Forelimb muscle (tissue), 1 donor: ENCODE results near the gene CAMSAP3. TPM values are rescaled to one million over a fixed set of nuclear protein-coding genes. Genes with fewer than 3 reads are reported as not detected.
"Not testable (repeated sequence)": the region's sequence is repeated elsewhere in the genome, so short reads cannot be mapped to it uniquely, and the experiment has no call there.

ENCODE experiments used
- DNase-seq: peaks from one replicate; pipeline ENCODE4 v3.0.0-alpha.2; 2013; ENCODE audit warnings: low read depth
- polyA plus RNA-seq: library from polyadenylated mRNA; unstranded; fragments of 120-200 nt; gene quantifications from one replicate; pipeline ENCODE4 v1.2.1, GENCODE V29; 2013; ENCODE audit not compliant: insufficient read length

The CAMSAP3 gene
- polyA plus RNA-seq, 1 donor, result 0.14 TPM

DNA sequence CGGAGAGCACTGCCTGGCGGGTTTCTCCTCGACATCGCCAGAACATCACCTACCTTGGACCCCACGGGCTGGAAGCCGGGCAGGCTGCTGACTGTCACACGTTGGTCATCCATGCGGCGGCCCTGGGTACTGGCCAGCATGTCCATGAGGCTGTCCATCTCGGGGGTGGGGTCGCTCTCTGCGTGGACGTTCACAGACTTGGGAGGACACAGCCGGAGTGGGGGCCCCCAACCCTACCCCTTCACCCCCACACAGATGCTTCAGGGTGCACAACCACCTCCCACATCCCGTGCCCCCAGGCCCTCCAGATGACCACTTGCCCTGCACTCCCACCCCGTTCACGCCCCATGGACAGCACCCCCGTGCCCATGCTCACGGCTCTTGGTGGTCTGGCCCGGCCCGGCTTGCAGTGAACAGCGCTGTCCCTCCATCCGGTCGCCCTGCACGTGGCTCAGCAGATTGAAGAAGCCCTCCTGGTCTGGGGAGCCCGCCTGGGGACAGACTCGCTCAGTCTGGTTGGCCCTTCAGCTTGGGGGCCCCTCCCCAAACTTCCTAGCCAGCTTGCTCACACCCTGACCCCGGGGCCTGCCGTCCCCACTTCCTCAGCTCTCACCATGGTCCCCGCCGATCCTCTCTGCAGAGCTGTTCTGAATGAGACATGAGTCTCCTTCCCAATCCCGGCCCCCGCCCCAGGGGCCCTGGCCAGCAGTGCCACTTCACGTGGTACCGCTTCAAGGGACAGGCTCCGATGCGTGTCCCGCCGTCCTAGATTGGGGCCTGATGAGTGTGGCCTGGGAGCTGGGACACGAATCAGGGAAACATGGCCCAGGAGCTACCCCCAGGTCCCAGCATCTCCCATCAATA lies 36.9 kb downstream of the CAMSAP3 start:
- DNase-seq, result no peak

DNA sequence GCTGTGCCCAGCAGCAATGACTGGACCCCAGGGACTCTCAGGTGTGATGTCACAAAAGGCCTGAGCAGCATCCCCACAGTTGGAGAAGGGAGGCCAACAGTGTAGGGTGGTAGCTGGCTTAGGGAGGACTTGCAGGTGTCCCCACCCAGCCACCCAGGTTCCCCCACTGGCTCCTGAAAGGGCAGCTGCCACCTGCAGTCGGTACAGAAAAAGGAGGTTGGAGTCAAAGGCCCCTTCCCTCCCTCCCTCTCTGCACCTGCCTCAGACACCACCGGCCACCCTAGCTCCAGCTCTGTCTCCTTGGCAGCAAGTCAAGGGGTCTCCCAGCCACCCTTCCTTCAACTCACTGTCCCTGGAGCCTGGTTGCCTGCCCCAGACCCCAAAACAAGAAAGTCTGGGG lies 38.0 kb downstream of the CAMSAP3 start, which contains the start of gene PCP2:
PCP2 (minus strand) TSS at position 22 of the 400 bp plus-strand sequence. CDS start 262 bp downstream, outside the sequence.
- no peak for DNase-seq

DNA sequence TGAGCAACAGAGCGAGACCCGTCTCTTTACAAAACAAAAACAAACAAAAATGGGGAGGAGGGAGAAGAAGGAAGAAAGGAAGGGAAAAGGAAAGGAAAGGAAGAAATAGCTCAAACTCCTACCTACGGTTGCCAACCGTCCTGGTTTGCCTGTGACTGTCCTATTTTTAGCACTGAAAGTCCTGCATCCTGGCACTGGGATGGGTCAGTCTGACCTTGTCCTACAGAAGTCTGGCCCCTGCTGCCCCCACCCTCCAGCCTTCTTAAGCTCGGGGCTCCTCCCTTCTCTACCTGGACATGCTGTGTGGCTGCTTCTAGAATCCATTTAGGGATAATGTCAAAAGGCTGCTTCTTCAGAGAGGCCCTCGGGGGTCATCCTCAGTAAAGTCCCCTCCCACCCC lies 40.0 kb downstream of the CAMSAP3 start:
- DNase-seq, result no peak

DNA sequence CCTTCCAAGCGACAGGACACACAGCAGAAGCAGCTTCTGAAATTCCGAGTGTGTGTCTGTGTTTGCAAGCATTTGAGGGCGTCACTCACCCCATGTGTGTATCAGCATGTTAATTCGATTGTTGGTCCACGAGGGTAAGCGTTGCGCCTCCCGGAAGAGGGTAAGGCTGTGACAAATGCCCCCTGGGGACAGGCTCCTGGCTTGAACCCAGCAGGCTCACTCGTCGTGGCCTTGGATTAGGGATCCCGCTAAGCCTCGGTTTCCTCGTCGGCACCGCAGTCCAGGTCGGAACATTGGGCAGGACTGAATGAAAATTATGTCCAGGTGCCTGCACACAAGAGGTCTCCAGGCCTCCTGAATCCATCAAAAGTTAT lies 40.6 kb downstream of the CAMSAP3 start:
- DNase-seq, result no peak

DNA sequence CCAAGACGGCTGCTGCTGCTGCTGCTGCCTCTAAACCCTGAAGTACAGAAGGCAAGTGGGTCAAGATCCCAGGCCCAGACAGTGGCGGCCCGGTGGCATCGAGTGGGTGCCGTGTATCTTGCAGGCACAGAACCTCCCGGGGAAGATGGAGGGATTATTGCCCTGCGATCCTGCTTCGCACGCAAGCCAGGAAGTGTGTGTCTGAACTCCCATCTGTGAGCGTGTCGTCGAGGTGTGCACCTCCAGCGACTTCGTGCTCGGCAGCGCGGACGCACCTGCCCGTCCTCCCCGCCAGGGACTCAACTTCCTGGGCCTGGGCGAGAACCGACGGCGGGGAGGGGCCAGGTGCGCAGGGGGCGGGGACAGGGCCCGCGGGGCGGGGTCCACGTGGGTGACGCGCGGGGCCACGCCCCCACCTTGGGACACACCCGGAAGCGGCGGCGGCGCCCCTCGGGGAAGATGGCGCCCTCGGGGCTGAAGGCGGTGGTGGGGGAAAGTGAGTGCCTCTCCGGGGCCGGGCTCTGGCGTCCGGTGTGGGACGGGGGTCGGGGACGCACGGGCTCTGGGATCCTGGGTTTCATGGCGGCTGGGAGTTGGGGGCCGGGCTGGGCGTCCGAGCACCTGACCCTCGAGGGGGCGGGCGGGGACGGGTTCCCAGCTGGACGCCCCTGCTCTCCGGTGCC lies 41.2 kb downstream of the CAMSAP3 start, which contains the start of gene STXBP2:
STXBP2 (plus strand) TSS at position 420 of the 683 bp plus-strand sequence; CDS start at position 460, 40 bp downstream.
- DNase-seq, result no peak

DNA sequence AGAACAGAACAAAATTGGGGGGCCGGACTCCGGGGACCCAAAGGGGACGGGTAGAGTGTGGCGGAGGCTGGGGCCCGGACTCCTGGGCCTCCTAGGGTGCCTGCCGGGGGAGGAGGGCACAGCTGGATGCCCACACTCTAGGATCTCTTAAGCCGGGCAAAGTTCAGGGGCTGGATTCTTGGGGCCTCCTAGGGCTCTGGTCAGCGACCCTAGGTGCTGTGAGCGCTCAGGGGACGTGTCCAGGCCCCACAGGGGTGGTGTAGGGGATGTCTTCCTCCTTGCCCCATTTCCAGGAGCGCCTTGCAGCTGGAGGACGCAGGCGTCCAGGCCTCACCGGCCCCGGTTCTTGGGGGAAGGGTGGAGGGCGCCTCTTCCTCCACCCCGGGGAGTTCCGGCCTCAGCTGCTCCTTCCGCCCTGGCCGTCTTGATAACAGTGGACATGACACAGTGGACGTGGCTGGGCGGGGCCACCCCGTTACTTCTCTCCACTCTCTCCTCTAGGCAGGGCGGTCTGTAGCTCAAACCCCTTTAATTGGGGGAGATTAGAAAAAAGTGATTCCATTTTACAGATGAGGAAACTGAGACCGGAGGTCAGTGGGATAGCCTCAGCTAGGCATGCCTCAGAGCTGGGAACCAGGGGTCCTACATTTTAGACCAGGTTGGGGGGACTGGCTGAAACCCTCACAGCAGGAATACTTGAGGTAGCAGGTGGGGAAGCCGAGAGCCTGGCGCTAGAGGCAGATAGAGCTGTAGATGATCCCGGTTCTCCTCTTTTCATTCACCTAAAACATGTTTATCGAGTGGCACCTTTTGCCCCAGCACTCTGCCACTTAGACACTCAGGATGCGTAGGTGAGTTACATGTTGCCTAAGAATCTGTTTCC lies 42.0 kb downstream of the CAMSAP3 start:
- no peak for DNase-seq

DNA sequence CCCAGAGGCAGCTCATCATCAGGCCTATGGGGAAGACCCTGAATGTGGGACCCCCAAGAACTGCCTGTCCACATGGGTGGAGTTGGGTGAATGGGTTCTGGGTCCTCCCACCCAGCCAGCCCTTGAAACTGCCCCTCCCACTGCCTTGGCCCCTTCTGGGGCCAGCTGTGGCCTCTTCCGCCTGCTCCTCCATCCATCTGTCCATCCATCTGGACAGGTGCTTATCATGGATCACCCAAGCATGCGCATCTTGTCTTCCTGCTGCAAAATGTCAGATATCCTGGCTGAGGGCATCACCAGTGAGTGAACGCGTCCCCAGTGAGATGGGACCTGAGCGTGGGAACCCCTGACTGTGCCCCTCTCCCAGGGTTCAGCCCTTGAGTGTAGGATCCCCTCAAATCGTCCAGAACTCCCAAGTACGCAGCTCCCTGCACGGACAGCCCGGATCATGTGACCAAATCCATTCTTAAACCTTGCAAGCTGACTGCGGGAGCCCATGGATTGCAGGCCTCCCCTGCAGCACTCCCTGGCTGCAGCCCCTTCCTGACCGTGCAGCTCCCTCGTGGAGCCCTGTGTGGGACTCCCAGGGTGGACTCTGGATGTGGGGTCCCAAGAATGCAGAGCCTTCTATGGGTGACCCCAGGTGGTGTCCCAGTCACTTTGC lies 43.3 kb downstream of the CAMSAP3 start:
- no peak for DNase-seq

DNA sequence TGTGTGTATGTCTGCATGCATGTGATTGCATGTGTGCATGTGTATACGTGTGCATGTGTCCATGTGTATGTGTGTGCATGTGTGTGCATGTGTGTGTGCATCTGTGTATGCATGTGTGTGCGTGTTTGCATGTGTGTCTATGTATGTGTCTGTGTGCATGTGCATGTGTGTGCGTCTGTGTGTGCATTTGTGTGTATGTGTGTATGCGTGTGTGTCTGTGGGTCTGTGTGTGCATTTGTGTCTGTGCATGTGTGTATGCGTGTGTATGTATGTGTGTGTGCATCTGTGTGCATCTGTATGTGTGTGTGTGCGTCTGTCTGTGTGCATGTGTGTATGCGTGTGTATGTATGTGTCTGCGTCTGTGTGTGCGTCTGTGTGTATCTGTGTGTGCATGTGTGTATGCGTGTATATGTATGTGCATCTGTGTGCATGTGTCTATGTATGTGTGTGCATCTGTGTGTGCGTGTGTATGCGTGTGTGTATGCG lies 44.2 kb downstream of the CAMSAP3 start:
- DNase-seq, result no peak

DNA sequence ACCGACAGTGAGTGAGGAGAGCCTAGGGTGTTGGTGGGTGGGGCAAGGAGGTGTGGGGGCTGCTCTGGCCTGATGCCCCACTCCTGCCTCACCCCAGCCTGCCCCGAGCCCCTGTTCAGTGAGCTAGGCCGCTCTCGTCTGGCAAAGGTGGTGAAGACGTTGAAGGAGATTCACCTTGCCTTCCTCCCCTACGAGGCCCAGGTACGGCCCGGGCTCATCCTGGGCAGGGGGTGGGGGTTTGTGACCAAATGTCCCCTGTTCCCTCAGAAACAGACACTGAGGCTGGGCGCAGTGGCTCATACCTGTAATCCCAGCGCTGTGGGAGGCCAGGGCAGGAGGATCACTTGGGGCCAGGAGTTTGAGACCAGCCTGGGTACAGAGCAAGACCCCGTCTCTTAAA lies 45.1 kb downstream of the CAMSAP3 start:
- no peak for DNase-seq

DNA sequence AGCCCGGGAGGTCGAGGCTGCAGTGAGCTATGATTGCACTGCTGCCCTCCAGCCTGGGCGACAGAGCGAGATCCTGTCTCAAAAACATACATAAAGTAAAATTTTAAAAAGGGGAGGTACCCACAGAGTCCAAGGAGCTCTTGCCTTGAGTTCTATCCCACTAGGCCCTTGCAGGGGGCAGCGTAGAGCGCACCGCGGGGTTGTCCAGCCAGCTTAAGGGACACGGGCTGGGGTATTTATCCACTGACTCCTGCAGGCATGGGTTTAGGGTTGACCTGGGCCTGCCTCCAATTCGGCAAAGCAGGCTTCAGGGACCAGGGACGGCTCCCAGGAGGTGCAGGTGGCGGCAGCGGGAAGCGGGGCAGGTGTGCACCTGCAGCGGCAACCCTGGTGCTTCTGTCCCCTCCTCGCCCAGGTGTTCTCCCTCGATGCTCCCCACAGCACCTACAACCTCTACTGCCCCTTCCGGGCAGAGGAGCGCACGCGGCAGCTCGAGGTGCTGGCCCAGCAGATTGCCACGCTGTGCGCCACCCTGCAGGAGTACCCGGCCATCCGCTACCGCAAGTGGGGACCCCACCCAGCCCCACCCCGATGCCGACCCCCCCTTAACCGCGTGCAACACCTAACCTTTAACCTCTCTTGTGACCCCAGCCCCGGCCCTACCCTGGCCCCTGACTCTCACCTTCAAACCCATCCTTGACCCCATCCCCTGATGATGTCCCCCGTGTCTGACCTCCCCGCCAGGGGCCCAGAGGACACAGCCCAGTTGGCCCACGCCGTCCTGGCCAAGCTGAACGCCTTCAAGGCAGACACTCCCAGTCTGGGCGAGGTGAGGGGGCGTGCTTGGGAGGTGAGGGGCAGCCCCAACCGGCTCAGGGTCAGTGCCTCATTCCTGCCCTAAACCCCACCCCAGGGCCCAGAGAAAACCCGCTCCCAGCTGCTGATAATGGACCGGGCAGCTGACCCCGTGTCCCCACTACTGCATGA lies 45.9 kb downstream of the CAMSAP3 start:
- DNase-seq, result no peak

DNA sequence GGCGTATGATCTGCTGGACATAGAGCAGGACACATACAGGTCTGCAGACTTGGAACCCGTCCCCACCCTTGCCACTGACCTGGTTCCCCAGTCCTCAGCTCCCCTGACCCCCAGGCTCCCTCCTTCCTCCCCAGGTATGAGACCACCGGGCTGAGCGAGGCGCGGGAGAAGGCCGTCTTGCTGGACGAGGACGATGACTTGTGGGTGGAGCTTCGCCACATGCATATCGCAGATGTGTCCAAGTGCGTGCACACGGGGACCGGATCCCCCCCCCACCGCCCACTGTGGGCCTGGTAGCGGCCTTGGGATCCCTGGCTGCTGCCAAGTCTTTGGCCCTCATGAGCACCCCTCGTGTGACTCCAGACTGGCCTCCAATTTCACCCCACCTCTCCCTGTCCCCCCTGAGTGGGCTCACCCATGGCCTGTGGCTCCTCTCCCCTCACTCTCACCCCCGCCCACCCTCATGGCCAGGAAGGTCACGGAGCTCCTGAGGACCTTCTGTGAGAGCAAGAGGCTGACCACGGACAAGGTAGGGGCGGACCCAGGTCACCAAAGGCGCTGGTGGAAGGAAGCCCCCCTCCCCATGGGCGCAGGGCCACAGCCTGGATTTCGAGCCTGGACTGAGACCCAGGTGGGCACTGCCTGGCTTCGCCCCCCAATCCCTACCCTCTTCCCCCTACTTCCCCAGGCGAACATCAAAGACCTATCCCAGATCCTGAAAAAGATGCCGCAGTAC lies 46.8 kb downstream of the CAMSAP3 start:
- DNase-seq, result no peak

DNA sequence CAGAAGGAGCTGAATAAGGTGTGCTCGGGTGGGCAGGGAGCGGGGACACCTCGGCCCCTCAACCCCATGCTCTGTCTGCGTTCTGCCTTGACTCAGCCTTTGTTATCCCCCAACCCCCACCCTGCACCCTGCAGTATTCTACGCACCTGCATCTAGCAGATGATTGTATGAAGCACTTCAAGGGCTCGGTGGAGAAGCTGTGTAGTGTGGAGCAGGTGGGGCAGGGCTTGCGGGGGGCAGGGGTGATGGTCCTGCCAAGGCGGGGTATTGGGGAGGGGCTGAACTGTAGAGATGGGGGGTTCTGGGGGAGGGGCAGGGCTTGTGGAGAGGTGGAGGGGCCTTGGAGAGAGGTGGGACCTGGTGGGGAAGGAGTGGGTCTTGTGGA lies 47.4 kb downstream of the CAMSAP3 start:
- no peak for DNase-seq

DNA sequence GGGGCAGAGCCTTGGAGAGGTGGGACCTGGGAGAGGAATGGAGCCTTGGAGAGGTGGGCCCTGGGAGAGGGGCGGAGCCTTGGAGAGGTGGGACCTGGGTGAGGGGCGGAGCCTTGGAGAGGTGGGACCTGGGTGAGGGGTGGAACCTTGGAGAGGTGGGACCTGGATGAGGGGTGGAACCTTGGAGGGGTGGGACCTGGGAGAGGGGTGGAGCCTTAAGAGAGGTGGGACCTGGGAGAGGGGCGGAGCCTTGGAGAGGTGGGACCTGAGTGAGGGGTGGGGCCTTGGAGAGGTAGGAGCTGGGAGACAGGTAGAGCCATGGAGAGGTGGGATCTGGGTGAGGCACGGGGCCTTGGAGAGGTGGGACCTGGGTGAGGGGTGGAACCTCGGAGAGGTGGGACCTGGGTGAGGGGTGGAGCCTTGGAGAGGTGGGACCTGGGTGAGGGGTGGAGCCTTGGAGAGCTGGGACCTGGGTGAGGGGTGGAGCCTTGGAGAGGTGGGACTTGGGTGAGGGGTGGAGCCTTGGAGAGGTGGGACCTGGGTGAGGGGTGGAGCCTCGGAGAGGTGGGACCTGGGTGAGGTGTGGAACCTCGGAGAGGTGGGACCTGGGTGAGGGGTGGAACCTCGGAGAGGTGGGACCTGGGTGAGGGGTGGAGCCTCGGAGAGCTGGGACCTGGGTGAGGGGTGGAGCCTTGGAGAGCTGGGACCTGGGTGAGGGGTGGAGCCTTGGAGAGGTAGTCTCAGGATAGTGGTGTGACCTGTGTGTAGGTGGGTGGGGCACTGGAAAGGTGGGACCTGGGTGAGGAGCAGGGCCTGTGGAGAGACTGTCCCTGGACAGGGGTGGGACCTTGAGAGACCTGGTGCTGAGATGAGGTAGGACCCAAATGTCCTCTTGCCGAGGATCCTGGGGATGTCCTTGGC lies 48.2 kb downstream of the CAMSAP3 start:
- DNase-seq, result not testable (repeated sequence)

DNA sequence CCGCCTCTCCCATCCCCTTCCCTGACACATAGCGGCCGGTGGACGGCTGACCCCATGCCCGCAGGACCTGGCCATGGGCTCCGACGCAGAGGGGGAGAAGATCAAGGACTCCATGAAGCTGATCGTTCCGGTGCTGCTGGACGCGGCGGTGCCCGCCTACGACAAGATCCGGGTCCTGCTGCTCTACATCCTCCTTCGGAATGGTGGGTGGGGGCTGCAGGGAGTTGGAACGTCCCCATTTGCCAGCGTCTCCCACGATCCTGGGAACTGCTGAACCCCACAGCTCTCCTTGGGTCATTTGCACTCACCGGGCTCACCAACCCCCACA lies 48.9 kb downstream of the CAMSAP3 start:
- no peak for DNase-seq

DNA sequence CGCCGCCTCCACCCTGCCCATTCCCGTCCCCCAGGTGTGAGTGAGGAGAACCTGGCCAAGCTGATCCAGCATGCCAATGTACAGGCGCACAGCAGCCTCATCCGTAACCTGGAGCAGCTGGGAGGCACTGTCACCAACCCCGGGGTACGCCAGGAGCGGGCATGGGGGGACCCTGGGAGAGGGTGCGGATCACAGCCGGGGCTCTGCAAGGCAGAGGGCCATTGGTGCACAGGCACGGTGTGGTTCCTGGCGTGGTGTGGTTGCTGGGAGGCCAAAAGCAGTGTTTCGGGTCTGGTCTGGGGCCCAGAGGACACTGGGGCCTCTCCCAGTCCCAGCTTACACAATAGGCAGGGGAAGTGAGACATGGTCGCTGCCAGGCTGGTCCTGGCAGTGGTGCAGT lies 49.5 kb downstream of the CAMSAP3 start:
- no peak for DNase-seq

DNA sequence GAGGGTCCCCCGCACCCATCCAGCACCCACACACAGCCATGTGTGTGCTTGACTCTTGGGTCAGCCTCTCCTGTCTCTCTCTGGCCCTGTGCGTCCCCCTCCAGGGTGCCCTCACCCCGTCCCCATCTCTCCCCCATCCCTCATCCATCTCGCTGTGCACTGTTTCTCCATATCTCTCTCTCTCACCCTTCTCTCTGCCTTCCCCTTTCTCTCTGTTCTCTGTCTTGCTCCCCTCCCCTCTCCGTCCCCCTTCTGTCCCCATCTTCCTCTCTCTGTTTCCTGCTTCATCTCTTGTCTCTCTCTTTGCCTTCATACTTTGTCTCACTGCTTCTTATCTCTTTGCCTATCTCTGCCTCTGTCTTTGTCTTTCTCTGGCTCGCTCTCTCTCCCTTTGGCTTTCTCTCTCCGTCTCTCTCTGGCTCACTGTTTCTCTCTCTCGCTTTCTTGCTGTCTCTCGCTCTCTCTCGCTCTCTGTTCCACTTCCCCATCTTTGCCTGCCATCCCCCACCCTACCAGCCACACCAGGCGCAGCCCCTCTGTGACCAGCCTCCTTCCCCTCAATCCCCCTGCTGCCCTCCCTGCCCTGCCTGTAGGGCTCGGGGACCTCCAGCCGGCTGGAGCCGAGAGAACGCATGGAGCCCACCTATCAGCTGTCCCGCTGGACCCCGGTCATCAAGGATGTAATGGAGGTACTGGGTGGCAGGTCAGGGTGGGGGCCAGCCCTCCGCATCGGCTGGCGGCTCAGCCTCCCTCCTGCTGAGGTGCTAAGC lies 50.2 kb downstream of the CAMSAP3 start:
- no peak for DNase-seq

DNA sequence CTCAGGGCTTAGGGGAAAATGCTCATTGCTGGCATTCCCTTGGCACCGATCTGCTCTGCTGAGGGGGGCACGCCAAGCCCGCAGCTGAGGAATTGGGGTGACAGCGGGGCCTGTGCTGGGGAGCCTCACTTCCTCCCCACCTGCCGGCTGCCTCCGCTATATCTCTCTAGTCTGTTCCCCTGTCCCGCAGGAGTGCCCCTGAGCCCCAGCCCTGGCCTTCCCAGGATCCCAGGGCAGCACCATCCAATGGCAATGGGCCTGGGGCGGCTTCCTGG lies 50.7 kb downstream of the CAMSAP3 start:
- DNase-seq, result no peak

DNA sequence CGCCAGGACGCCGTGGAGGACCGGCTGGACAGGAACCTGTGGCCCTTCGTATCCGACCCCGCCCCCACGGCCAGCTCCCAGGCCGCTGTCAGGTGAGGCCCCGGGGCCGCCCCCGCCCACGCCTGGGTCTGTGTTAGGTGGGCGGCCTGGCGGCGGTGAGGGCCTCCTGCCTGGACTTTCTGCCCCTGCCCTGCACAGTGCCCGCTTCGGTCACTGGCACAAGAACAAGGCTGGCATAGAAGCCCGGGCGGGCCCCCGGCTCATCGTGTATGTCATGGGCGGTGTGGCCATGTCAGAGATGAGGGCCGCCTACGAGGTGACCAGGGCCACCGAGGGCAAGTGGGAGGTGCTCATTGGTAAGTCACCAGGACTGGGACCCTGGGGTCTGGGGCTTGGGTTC lies 51.5 kb downstream of the CAMSAP3 start:
- DNase-seq, result no peak
